Endodermal cell (in vitro differentiated cells): ENCODE data around the gene BTG2. TPM values are rescaled to one million over a fixed set of nuclear protein-coding genes. Genes with fewer than 3 reads are reported as not detected.

Experiments used
- DNase-seq: peaks from one replicate; pipeline ENCODE4 v3.0.0-alpha.2; 2017
- H3K27ac ChIP-seq: 2 replicates; pipeline ENCODE4 v1.5.1; 2013; ENCODE audit warnings: mild to moderate bottlenecking, low read depth, low read length, moderate library complexity
- H3K27me3 ChIP-seq: 2 replicates; pipeline ENCODE4 v1.6.1; 2013; ENCODE audit warnings: mild to moderate bottlenecking, low read length, moderate library complexity; ENCODE audit not compliant: insufficient read depth, control insufficient read depth, poor library complexity, severe bottlenecking
- H3K36me3 ChIP-seq: 2 replicates; pipeline ENCODE4 v1.7.0; 2013; ENCODE audit warnings: mild to moderate bottlenecking, low read length, moderate library complexity; ENCODE audit not compliant: control insufficient read depth, insufficient read depth
- H3K4me1 ChIP-seq: one replicate; pipeline ENCODE4 v1.7.0; 2013; ENCODE audit warnings: low read length; ENCODE audit not compliant: control insufficient read depth, insufficient read depth
- H3K4me3 ChIP-seq: 2 replicates; pipeline ENCODE4 v1.5.1; 2013; ENCODE audit warnings: mild to moderate bottlenecking, low read length, moderate library complexity
- H3K9ac ChIP-seq: 2 replicates; pipeline ENCODE4 v1.6.1; 2013; ENCODE audit warnings: mild to moderate bottlenecking, low read length, moderate library complexity; ENCODE audit not compliant: poor library complexity, severe bottlenecking; ENCODE audit errors: extremely low read depth
- H3K9me3 ChIP-seq: 2 replicates; pipeline ENCODE4 v1.6.1; 2013; ENCODE audit warnings: mild to moderate bottlenecking, low read length, moderate library complexity; ENCODE audit not compliant: control insufficient read depth
- H3K27ac Mint-ChIP-seq: 2 replicates; pipeline ENCODE4 v1.8.0; 2020; ENCODE audit warnings: mixed read lengths
- H3K27me3 Mint-ChIP-seq: 2 replicates; pipeline ENCODE4 v1.8.0; 2021; ENCODE audit warnings: mild to moderate bottlenecking, mixed read lengths; ENCODE audit not compliant: insufficient read depth
- H3K36me3 Mint-ChIP-seq: 2 replicates; pipeline ENCODE4 v1.8.0; 2020; ENCODE audit warnings: low read depth, mixed read lengths
- H3K4me1 Mint-ChIP-seq: 2 replicates; pipeline ENCODE4 v1.8.0; 2020; ENCODE audit warnings: mixed read lengths
- H3K4me3 Mint-ChIP-seq: 2 replicates; pipeline ENCODE4 v1.8.0; 2020; ENCODE audit warnings: mild to moderate bottlenecking, moderate library complexity, mixed read lengths
- H3K9me3 Mint-ChIP-seq: 2 replicates; pipeline ENCODE4 v1.8.0; 2020; ENCODE audit warnings: mild to moderate bottlenecking, mixed read lengths
- CTCF ChIP-seq: fragments of 200-600 bp; sonication (generic); conservative IDR thresholded peaks from 2 replicates; pipeline ENCODE4 v1.5.0; 2021; ENCODE audit warnings: antibody characterized with exemption, mild to moderate bottlenecking
- WGBS, 2 experiments: methylation state at CpG; one replicate each; pipeline versions ENCODE4 v1.1.5 to v1.1.7; 2013; ENCODE audit warnings: missing lambda C conversion rate in 2 of 2, mixed read lengths in 1 of 2; ENCODE audit not compliant: insufficient coverage in 1 of 2, insufficient read length in 1 of 2; 5-methylcytosine and 5-hydroxymethylcytosine counted together
- total RNA-seq, 2 donors: library from RNA; stranded (reverse); fragmentation: NEBNext Ultra II Directional in 1 of 2; extraction: Animal tissue kit (Norgen Biotek cat#: 25700) in 1 of 2; gene quantifications; 2 replicates in 1 of 2; 3 replicates in 1 of 2; pipeline ENCODE4 v1.2.1, GENCODE V29; 2021

BTG2 gene
- total RNA-seq, 2 donors from 2014 or later: 49.8 to 54.6 TPM

DNA sequence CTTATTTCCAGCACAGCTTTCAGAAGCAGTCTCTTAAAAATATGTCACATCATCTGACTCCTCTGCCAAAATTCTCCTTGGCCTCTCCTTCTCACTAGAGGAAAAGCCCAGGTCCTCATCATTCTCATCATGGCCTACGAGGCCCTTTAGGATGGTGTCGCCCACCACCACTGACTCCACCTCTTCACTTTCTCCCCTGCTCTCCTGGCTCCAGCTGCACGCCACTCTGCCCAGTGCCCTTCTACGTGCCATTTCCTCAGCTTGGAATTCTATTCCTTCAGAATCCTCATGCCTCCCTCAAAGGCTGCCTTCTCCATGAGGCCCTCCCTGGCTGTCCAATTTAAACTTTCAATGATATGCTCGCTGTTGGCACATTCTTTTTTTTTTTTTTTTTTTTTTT lies 25.3 kb upstream of the BTG2 start:
- no peaks in the 10 kb centered on the region for H3K9me3 ChIP-seq
- 90 to 96% methylated on average over 4 to 5 of the region's 5 CpGs for WGBS, 2 experiments
- TF ChIP-seq CTCF: no peak
- no peaks in the 10 kb centered on the region for H3K36me3 ChIP-seq
- H3K27me3 ChIP-seq: no peaks in the 10 kb centered on the region
- H3K27ac ChIP-seq: no peak overlapping the region
- H3K4me3 ChIP-seq: no peak overlapping the region
- peaks cover 25% of the 10 kb centered on the region for H3K4me1 ChIP-seq
- Mint-ChIP-seq H3K27ac (no peak overlapping the region), H3K4me1 (peaks cover 34% of the 10 kb centered on the region), H3K9me3 (no peaks in the 10 kb centered on the region), H3K27me3 (peaks cover 24% of the 10 kb centered on the region), H3K4me3 (no peak overlapping the region), H3K36me3 (no peaks in the 10 kb centered on the region)
- peak; percentile 7 for DNase-seq
- H3K9ac ChIP-seq: no peak overlapping the region

DNA sequence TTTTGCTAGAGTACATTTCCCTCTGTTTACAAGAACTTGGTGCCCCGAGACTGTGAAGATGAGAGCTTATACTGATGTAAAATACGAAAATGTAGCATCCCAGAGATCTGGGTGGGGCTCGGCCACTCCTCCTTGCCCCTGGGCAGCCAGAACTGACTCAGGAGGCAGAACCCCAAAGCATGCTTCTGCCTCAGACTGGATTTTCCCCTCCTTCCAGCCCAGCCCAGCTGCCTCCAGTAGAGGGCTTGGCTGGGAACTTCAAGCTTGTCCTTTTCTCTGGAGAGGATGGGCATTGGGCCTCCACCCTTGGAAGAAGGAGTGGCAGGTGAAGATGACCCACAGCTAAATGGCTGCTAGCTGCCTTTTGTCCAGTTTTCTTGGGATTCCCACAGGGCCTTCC lies 24.3 kb upstream of the BTG2 start:
- no peaks in the 10 kb centered on the region for H3K9me3 ChIP-seq
- no peaks in the 10 kb centered on the region for H3K27me3 ChIP-seq
- H3K36me3 ChIP-seq: no peaks in the 10 kb centered on the region
- Mint-ChIP-seq H3K27ac (no peak overlapping the region), H3K4me3 (no peak overlapping the region), H3K36me3 (no peaks in the 10 kb centered on the region), H3K9me3 (no peaks in the 10 kb centered on the region), H3K27me3 (peaks cover 15% of the 10 kb centered on the region), H3K4me1 (peaks cover 30% of the 10 kb centered on the region)
- H3K27ac ChIP-seq: no peak overlapping the region
- DNase-seq: peak; percentile 70
- no peak overlapping the region for H3K9ac ChIP-seq
- 92 to 94% methylated on average over 3 of the region's 3 CpGs for WGBS, 2 experiments
- peak; percentile 57 for TF ChIP-seq CTCF
- H3K4me1 ChIP-seq: peaks cover 21% of the 10 kb centered on the region
- H3K4me3 ChIP-seq: no peak overlapping the region

GRCh38 chr1:203281851-203282661 lies 23.3 kb upstream of the BTG2 start:
- Mint-ChIP-seq H3K4me3 (no peak overlapping the region), H3K4me1 (peaks cover 40% of the 10 kb centered on the region), H3K9me3 (no peaks in the 10 kb centered on the region), H3K27me3 (peaks cover 8% of the 10 kb centered on the region), H3K27ac (peak overlapping the region; percentile 79), H3K36me3 (no peaks in the 10 kb centered on the region)
- H3K27ac ChIP-seq: no peak overlapping the region
- H3K27me3 ChIP-seq: no peaks in the 10 kb centered on the region
- peak; percentile 50 for DNase-seq
- 85 to 93% methylated on average over 5 to 10 of the region's 10 CpGs for WGBS, 2 experiments
- H3K4me3 ChIP-seq: no peak overlapping the region
- no peaks in the 10 kb centered on the region for H3K9me3 ChIP-seq
- peaks cover 21% of the 10 kb centered on the region for H3K4me1 ChIP-seq
- no peak for TF ChIP-seq CTCF
- H3K36me3 ChIP-seq: no peaks in the 10 kb centered on the region
- H3K9ac ChIP-seq: no peak overlapping the region
